GM23338 (cell line): ENCODE measurements around the gene TMPRSS6. TPM values are rescaled to one million over a fixed set of nuclear protein-coding genes. Genes with fewer than 3 reads are reported as not detected.

Experiments
- ATAC-seq: fragments of 200-7000 bp; cut with Tn5 transposase; 3 replicates; pipeline ENCODE4 v1.9.1; 2020
- DNase-seq: peaks from one replicate; pipeline ENCODE4 v3.0.0-alpha.2; 2015; ENCODE audit warnings: low spot score
- H2AFZ ChIP-seq: fragments of 200-600 bp; sonication (generic); 2 replicates; pipeline ENCODE4 v1.8.0; 2016; ENCODE audit warnings: antibody characterized with exemption, mild to moderate bottlenecking, moderate library complexity
- H3F3A ChIP-seq: fragments of 200-600 bp; sonication (generic); replicated peaks from 2 replicates; pipeline ENCODE4 v1.8.0; 2017; ENCODE audit warnings: antibody characterized with exemption, mixed run types, low read depth
- H3K27ac ChIP-seq: fragments of 200-600 bp; sonication (generic); 2 replicates; pipeline ENCODE4 v1.6.1; 2016; ENCODE audit warnings: low read depth
- H3K27me3 ChIP-seq: fragments of 200-600 bp; sonication (generic); 2 replicates; pipeline ENCODE4 v1.8.0; 2016; ENCODE audit warnings: mild to moderate bottlenecking, mixed run types, moderate library complexity; ENCODE audit not compliant: insufficient read depth
- H3K36me3 ChIP-seq: fragments of 200-600 bp; sonication (generic); 2 replicates; pipeline ENCODE4 v1.8.0; 2016; ENCODE audit warnings: mild to moderate bottlenecking; ENCODE audit not compliant: insufficient read depth
- H3K4me1 ChIP-seq: fragments of 200-600 bp; sonication (generic); 2 replicates; pipeline ENCODE4 v1.8.0; 2016; ENCODE audit warnings: mild to moderate bottlenecking, moderate library complexity; ENCODE audit not compliant: insufficient read depth
- H3K4me2 ChIP-seq: fragments of 200-600 bp; sonication (generic); 2 replicates; pipeline ENCODE4 v1.7.1; 2017; ENCODE audit warnings: mixed run types
- H3K4me3 ChIP-seq: fragments of 200-600 bp; sonication (generic); 2 replicates; pipeline ENCODE4 v1.6.1; 2016; ENCODE audit warnings: mixed run types
- H3K79me2 ChIP-seq: fragments of 200-600 bp; sonication (generic); replicated peaks from 2 replicates; pipeline ENCODE4 v1.8.0; 2017; ENCODE audit warnings: mild to moderate bottlenecking; ENCODE audit not compliant: insufficient read depth
- H3K9me2 ChIP-seq: fragments of 200-600 bp; sonication (generic); 2 replicates; pipeline ENCODE4 v1.8.0; 2017; ENCODE audit not compliant: insufficient read depth
- H4K20me1 ChIP-seq: fragments of 200-600 bp; sonication (generic); replicated peaks from 2 replicates; pipeline ENCODE4 v1.8.0; 2017; ENCODE audit warnings: mild to moderate bottlenecking; ENCODE audit not compliant: insufficient read depth
- H3K27ac Mint-ChIP-seq: 2 replicates; pipeline ENCODE4 v1.8.0; 2020; ENCODE audit warnings: inconsistent platforms, mild to moderate bottlenecking, moderate library complexity, mixed read lengths
- H3K27me3 Mint-ChIP-seq: 3 replicates; pipeline ENCODE4 v1.8.0; 2022; ENCODE audit warnings: low read depth, mild to moderate bottlenecking, moderate library complexity, mixed read lengths, inconsistent platforms; ENCODE audit not compliant: insufficient read depth, poor library complexity
- H3K36me3 Mint-ChIP-seq: 3 replicates; pipeline ENCODE4 v1.8.0; 2021; ENCODE audit warnings: low read depth, mild to moderate bottlenecking, inconsistent platforms, moderate library complexity, mixed read lengths
- H3K4me1 Mint-ChIP-seq: 3 replicates; pipeline ENCODE4 v1.8.0; 2020; ENCODE audit warnings: mild to moderate bottlenecking, inconsistent platforms, mixed read lengths
- H3K4me3 Mint-ChIP-seq: 3 replicates; pipeline ENCODE4 v1.8.0; 2021; ENCODE audit warnings: moderate library complexity, mild to moderate bottlenecking, inconsistent platforms, mixed read lengths
- H3K9me3 Mint-ChIP-seq: 3 replicates; pipeline ENCODE4 v1.8.0; 2020; ENCODE audit warnings: moderate library complexity, mild to moderate bottlenecking, inconsistent platforms, mixed read lengths
- CREB1 ChIP-seq: fragments of 250-450 bp; sonication (Bioruptor Pico); IDR thresholded peaks from 2 replicates; pipeline ENCODE4 v1.5.0; 2020; ENCODE audit warnings: low read depth, mild to moderate bottlenecking, moderate library complexity
- CTCF ChIP-seq, 2 experiments: fragments of 200-600 bp in 1 of 2; sonication (generic) in 1 of 2; conservative IDR thresholded peaks; 2 replicates each; pipeline versions ENCODE4 v1.5.1 to v1.6.1; 2016 to 2017; ENCODE audit warnings: antibody characterized with exemption in 2 of 2, low read depth in 2 of 2, mild to moderate bottlenecking in 2 of 2, moderate library complexity in 1 of 2
- ETS1 ChIP-seq: IDR thresholded peaks from 2 replicates; pipeline ENCODE4 v1.6.1; 2016; ENCODE audit warnings: antibody characterized with exemption
- EZH2 ChIP-seq: fragments of 200-600 bp; sonication (generic); IDR thresholded peaks from one replicate; pipeline ENCODE4 v1.8.0; 2017; ENCODE audit warnings: antibody characterized with exemption, mild to moderate bottlenecking, low read depth; ENCODE audit not compliant: unreplicated experiment
- EZH2phosphoT487 ChIP-seq: fragments of 200-600 bp; sonication (generic); IDR thresholded peaks from one replicate; pipeline ENCODE4 v1.8.1; 2018; ENCODE audit warnings: antibody characterized with exemption; ENCODE audit not compliant: unreplicated experiment
- JUNB ChIP-seq: IDR thresholded peaks from one replicate; pipeline ENCODE4 v1.6.1; 2016; ENCODE audit warnings: antibody characterized with exemption; ENCODE audit not compliant: unreplicated experiment
- NANOG ChIP-seq: IDR thresholded peaks from 2 replicates; pipeline ENCODE4 v1.6.1; 2016; ENCODE audit warnings: antibody characterized with exemption, borderline replicate concordance
- POLR2AphosphoS5 ChIP-seq: IDR thresholded peaks from 2 replicates; pipeline ENCODE4 v1.6.1; 2016; ENCODE audit warnings: antibody characterized with exemption, low read depth
- REST ChIP-seq: IDR thresholded peaks from one replicate; pipeline ENCODE4 v1.6.1; 2018; ENCODE audit warnings: antibody characterized with exemption; ENCODE audit not compliant: unreplicated experiment
- STAT1 ChIP-seq: IDR thresholded peaks from one replicate; pipeline ENCODE4 v1.6.1; 2016; ENCODE audit warnings: antibody characterized with exemption; ENCODE audit not compliant: unreplicated experiment
- ZNF114 ChIP-seq: fragments of 250-450 bp; sonication (Bioruptor Pico); IDR thresholded peaks from 2 replicates; pipeline ENCODE4 v1.5.0; 2020; ENCODE audit warnings: mild to moderate bottlenecking, moderate library complexity
- ZNF331 ChIP-seq: fragments of 250-450 bp; sonication (Bioruptor Pico); IDR thresholded peaks from 2 replicates; pipeline ENCODE4 v1.5.0; 2020; ENCODE audit warnings: low read depth, mild to moderate bottlenecking, moderate library complexity
- ZNF462 ChIP-seq: fragments of 250-450 bp; sonication (Bioruptor Pico); IDR thresholded peaks from 2 replicates; pipeline ENCODE4 v1.5.0; 2020; ENCODE audit warnings: mild to moderate bottlenecking, moderate library complexity
- polyA plus RNA-seq: library from polyadenylated mRNA; unstranded; fragments of >200 nt; fragmentation: Nextera tagmentation; extraction: Ambion mirVana; gene quantifications from 2 replicates; pipeline ENCODE4 v1.2.1, GENCODE V29; 2016
- total RNA-seq: library from RNA; depleted of rRNA; stranded (reverse); fragments of >200 nt; shearing (Covaris generic); gene quantifications from 2 replicates; pipeline ENCODE4 v1.2.3, GENCODE V29; 2014

The TMPRSS6 gene
- total and polyA plus RNA-seq, 2 experiments from 2014 or later = 0.13 TPM; not detected in 1

- Mint-ChIP-seq H3K4me1 (peaks cover 27% of the 10 kb centered on the region), H3K27me3 (peaks cover 5% of the 10 kb centered on the region), H3K4me3 (no peak overlapping the region), H3K36me3 (no peaks in the 10 kb centered on the region), H3K27ac (no peak overlapping the region), H3K9me3 (no peaks in the 10 kb centered on the region)
- Histone ChIP-seq H3K27me3 (no peaks in the 10 kb centered on the region), H3K4me3 (no peak overlapping the region), H4K20me1 (no peaks in the 10 kb centered on the region), H3K4me1 (0 out of 2 replicates have a peak, but pooled peaks cover 5% of the 10 kb centered on the region), H3K79me2 (no peaks in the 10 kb centered on the region), H3K27ac (no peak overlapping the region), H3K9me2 (no peaks in the 10 kb centered on the region), H3K4me2 (no peak overlapping the region), H3F3A (no peaks in the 10 kb centered on the region), H3K36me3 (no peaks in the 10 kb centered on the region), H2AFZ (no peak overlapping the region)
- DNase-seq (no peak), ATAC-seq (no peak)
- TF ChIP-seq CREB1 (no peak), EZH2 (no peak), ZNF331 (CRISPR knock-in tag) (no peak), POLR2AphosphoS5 (no peak), ZNF114 (CRISPR knock-in tag) (no peak), NANOG (no peak), REST (no peak), JUNB (no peak), ZNF462 (CRISPR knock-in tag) (no peak), STAT1 (no peak), EZH2phosphoT487 (no peak), CTCF (conservative IDR thresholded peaks at IDR 0.05; ENCODE audit: low read depth in 2 of 2) (no peak), ETS1 (no peak)
These were observed 7.6 kb upstream of the TMPRSS6 start for GRCh38 chr22:37117092-37117491.
